ENCODE measurements around the gene ID4. TPM values are rescaled to one million over a fixed set of nuclear protein-coding genes. Genes with fewer than 3 reads are reported as not detected.

ID4 gene
- total RNA-seq, 4 donors from 2014 or later, result 29.2 to 147 (median 57.5) TPM

- no peak for TF ChIP-seq POLR2A (IDR thresholded peaks at IDR 0.05)
- TF ChIP-seq CTCF (IDR thresholded peaks at IDR 0.05), result no peak
- no peaks in the 10 kb centered on the region for H3K36me3 ChIP-seq
- no peak for DNase-seq
- H3K27ac ChIP-seq, result no peak overlapping the region
- no peak overlapping the region for H3K4me3 ChIP-seq
- intact Hi-C loops (cut with DNase I; ENCODE audit: low total_unique reads), result no loop called here
- H3K4me1 ChIP-seq, result no peaks in the 10 kb centered on the region
- H3K27me3 ChIP-seq, result no peaks in the 10 kb centered on the region
- H3K9me3 ChIP-seq, result no peaks in the 10 kb centered on the region
These were observed 28.0 kb downstream of the ID4 start for GRCh38 chr6:19865178-19865577.

- Histone ChIP-seq H3K4me1 (no peaks in the 10 kb centered on the region), H3K4me3 (no peak overlapping the region), H3K36me3 (no peaks in the 10 kb centered on the region), H3K9me3 (no peaks in the 10 kb centered on the region), H3K27me3 (no peaks in the 10 kb centered on the region), H3K27ac (no peak overlapping the region)
- no peak for DNase-seq
- TF ChIP-seq CTCF (IDR thresholded peaks at IDR 0.05), result no peak
- TF ChIP-seq POLR2A (IDR thresholded peaks at IDR 0.05), result no peak
- intact Hi-C loops (cut with DNase I; ENCODE audit: low total_unique reads), result no loop called here
These were observed 29.2 kb downstream of the ID4 start for GRCh38 chr6:19866173-19866984.

DNA sequence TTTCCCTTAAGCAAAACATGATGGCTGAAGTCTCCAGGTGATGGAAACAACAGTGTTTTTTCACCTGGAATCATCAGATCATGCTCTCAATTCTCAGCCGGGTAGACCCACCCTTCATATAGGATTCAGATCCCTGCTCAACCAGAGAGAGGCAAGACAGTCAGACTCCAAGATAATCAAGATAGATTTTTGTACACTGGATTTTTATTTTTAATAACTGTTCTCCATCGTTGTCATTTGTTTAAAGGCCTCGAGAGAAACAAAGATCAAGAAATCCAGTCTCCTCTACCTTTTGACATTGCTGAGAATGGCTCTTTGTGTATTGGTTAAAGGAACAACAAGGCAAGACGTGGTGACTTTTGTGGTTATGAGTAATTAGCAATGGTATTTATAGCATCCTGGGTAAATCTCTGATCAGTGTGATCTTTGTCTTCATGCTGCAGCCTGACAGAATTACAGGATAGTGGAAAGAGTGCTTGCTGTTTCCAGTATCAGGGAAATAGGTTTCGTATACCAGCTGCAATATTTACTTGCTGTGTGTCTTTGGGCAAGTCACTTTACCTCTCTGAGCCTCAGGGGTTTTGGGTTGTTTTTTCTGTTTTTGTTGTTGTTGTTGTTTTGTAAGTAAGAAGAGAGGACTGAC lies 29.9 kb downstream of the ID4 start:
- Histone ChIP-seq H3K27me3 (no peaks in the 10 kb centered on the region), H3K4me1 (no peaks in the 10 kb centered on the region), H3K4me3 (no peak overlapping the region), H3K36me3 (no peaks in the 10 kb centered on the region), H3K27ac (no peak overlapping the region), H3K9me3 (no peaks in the 10 kb centered on the region)
- intact Hi-C loops (cut with DNase I; ENCODE audit: low total_unique reads), result no loop called here
- DNase-seq, result no peak
- TF ChIP-seq CTCF (IDR thresholded peaks at IDR 0.05) (no peak), POLR2A (IDR thresholded peaks at IDR 0.05) (no peak)

DNA sequence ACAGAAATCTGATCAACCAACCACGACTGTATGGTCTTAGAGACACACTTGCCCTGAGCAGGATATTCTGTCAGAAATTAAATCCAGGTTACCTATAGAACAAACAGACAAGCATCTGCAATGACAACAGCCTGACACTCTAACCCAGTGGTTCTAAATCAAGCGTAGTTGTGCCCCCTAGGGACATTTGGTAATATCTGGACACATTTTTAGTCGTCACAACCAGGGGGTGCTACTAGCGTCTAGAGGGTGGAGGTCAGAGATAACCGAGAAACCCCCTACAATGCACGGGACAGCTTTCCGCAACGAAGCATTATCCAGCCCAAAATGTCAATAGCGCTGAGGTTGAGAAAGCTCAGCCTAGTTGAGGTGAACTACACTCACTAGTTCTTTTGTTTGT lies 32.3 kb downstream of the ID4 start:
- no peaks in the 10 kb centered on the region for H3K36me3 ChIP-seq
- intact Hi-C loops (cut with DNase I; ENCODE audit: low total_unique reads), result no loop called here
- no peak overlapping the region for H3K27ac ChIP-seq
- H3K27me3 ChIP-seq, result no peaks in the 10 kb centered on the region
- H3K4me1 ChIP-seq, result no peaks in the 10 kb centered on the region
- H3K4me3 ChIP-seq, result no peak overlapping the region
- TF ChIP-seq POLR2A (IDR thresholded peaks at IDR 0.05) (no peak), CTCF (IDR thresholded peaks at IDR 0.05) (no peak)
- H3K9me3 ChIP-seq, result no peaks in the 10 kb centered on the region
- DNase-seq, result no peak

DNA sequence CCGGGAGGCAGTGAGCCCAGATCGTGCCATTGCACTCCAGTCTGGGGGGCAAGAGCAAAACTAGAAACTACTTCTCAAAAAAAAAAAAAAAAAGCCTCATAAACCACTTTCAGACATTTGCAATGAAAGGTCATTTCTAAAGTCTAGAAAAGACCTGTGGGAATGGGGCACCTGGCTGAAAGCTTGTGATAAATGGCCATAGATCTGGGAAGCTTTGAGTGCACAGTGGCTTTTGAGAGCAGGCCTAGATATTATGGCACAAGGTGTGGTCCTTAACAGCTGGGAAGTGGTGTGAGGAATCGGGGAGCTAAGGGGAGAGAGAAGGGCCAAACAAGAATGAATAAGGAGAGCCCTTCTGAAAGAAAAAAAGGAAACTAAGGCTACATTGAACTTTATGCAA lies 33.2 kb downstream of the ID4 start:
- Histone ChIP-seq H3K27me3 (no peaks in the 10 kb centered on the region), H3K4me3 (no peak overlapping the region), H3K4me1 (no peaks in the 10 kb centered on the region), H3K27ac (no peak overlapping the region), H3K9me3 (no peaks in the 10 kb centered on the region), H3K36me3 (no peaks in the 10 kb centered on the region)
- TF ChIP-seq POLR2A (IDR thresholded peaks at IDR 0.05) (no peak), CTCF (IDR thresholded peaks at IDR 0.05) (no peak)
- intact Hi-C loops (cut with DNase I; ENCODE audit: low total_unique reads), result no loop called here
- no peak for DNase-seq

Data from uterus (tissue), 4 donors.